HG03575 (cell line): ENCODE results near the gene TMEM184B.

Experiments used
- ATAC-seq: cut with Tn5 transposase; IDR thresholded peaks from one replicate; pipeline ENCODE4 v1.9.1; 2021; ENCODE audit not compliant: unreplicated experiment, insufficient number of reproducible peaks, low FRiP score; ENCODE audit errors: extremely low read depth

TMEM184B gene

GRCh38 chr22:38272373-38273134 lies at the start of gene TMEM184B:
TSS of gene TMEM184B (minus strand) at chr22:38273010. CDS start at chr22:38247961, 25,049 bp downstream.
- no peak for ATAC-seq

GRCh38 chr22:38320605-38321402 lies 48.0 kb upstream of the TMEM184B start:
- ATAC-seq = no peak

- no peak for ATAC-seq
Measured at GRCh38 chr22:38318792-38319773, 46.3 kb upstream of the TMEM184B start.

GRCh38 chr22:38317995-38318715 lies 45.3 kb upstream of the TMEM184B start:
- ATAC-seq = no peak

GRCh38 chr22:38317122-38317994 lies 44.5 kb upstream of the TMEM184B start, which contains the start of gene CSNK1E:
TSS of gene CSNK1E (minus strand) at chr22:38317433. CDS start at chr22:38314157, 3,276 bp downstream.
- no peak for ATAC-seq

GRCh38 chr22:38316364-38317121 lies 43.7 kb upstream of the TMEM184B start:
- no peak for ATAC-seq

GRCh38 chr22:38315823-38316363 lies 43.1 kb upstream of the TMEM184B start:
- no peak for ATAC-seq

GRCh38 chr22:38314933-38315822 lies 42.4 kb upstream of the TMEM184B start:
- no peak for ATAC-seq

GRCh38 chr22:38314051-38314932 lies 41.5 kb upstream of the TMEM184B start:
- ATAC-seq = no peak

- no peak for ATAC-seq
Measured at GRCh38 chr22:38313384-38313955, 40.7 kb upstream of the TMEM184B start.

GRCh38 chr22:38312261-38312800 lies 39.5 kb upstream of the TMEM184B start:
- ATAC-seq = no peak

GRCh38 chr22:38311323-38311620 lies 38.5 kb upstream of the TMEM184B start:
- ATAC-seq = no peak

GRCh38 chr22:38310518-38311322 lies 37.9 kb upstream of the TMEM184B start:
- ATAC-seq = no peak
